GM23248 (cell line): ENCODE results near the gene TSC22D1. TPM values are rescaled to one million over a fixed set of nuclear protein-coding genes. Genes with fewer than 3 reads are reported as not detected.

ENCODE experiments used
- DNase-seq: peaks from one replicate; pipeline ENCODE4 v3.0.0-alpha.2; 2015
- H2AFZ ChIP-seq: fragments of 200-600 bp; sonication (generic); 2 replicates; pipeline ENCODE4 v1.6.1; 2016; ENCODE audit warnings: antibody characterized with exemption
- H3F3A ChIP-seq: fragments of 200-600 bp; sonication (generic); 2 replicates; pipeline ENCODE4 v1.6.1; 2016; ENCODE audit warnings: mild to moderate bottlenecking, antibody characterized with exemption, mixed run types; ENCODE audit not compliant: insufficient read depth
- H3K27ac ChIP-seq: fragments of 200-600 bp; sonication (generic); 2 replicates; pipeline ENCODE4 v1.5.1; 2016; ENCODE audit warnings: mild to moderate bottlenecking
- H3K27me3 ChIP-seq: fragments of 200-600 bp; sonication (generic); replicated peaks from 2 replicates; pipeline ENCODE4 v1.6.1; 2016; ENCODE audit warnings: mild to moderate bottlenecking; ENCODE audit not compliant: insufficient read depth
- H3K36me3 ChIP-seq: fragments of 200-600 bp; sonication (generic); 2 replicates; pipeline ENCODE4 v1.6.1; 2016; ENCODE audit warnings: low read depth, mild to moderate bottlenecking
- H3K4me1 ChIP-seq: fragments of 200-600 bp; sonication (generic); 2 replicates; pipeline ENCODE4 v1.6.1; 2016; ENCODE audit warnings: mild to moderate bottlenecking; ENCODE audit not compliant: insufficient read depth
- H3K4me2 ChIP-seq: fragments of 200-600 bp; sonication (generic); one replicate; pipeline ENCODE4 v1.6.1; 2016; ENCODE audit warnings: mild to moderate bottlenecking; ENCODE audit not compliant: unreplicated experiment
- H3K4me3 ChIP-seq: fragments of 200-600 bp; sonication (generic); 2 replicates; pipeline ENCODE4 v1.5.1; 2016; ENCODE audit warnings: mild to moderate bottlenecking
- H3K79me2 ChIP-seq: fragments of 200-600 bp; sonication (generic); 2 replicates; pipeline ENCODE4 v1.6.1; 2016; ENCODE audit warnings: mild to moderate bottlenecking; ENCODE audit not compliant: insufficient read depth
- H3K9ac ChIP-seq: fragments of 200-600 bp; sonication (generic); 2 replicates; pipeline ENCODE4 v1.6.1; 2016; ENCODE audit warnings: mild to moderate bottlenecking
- H3K9me2 ChIP-seq: fragments of 200-600 bp; sonication (generic); 2 replicates; pipeline ENCODE4 v1.6.1; 2016; ENCODE audit warnings: mixed run types, mild to moderate bottlenecking, moderate library complexity; ENCODE audit not compliant: insufficient read depth
- H3K9me3 ChIP-seq: fragments of 200-600 bp; sonication (generic); one replicate; pipeline ENCODE4 v1.6.1; 2017; ENCODE audit warnings: low read depth
- H4K20me1 ChIP-seq: fragments of 200-600 bp; sonication (generic); 2 replicates; pipeline ENCODE4 v1.6.0; 2016; ENCODE audit not compliant: insufficient read depth
- EZH2 ChIP-seq: fragments of 200-600 bp; sonication (generic); IDR thresholded peaks from 2 replicates; pipeline ENCODE4 v1.6.1; 2018; ENCODE audit warnings: antibody characterized with exemption, mild to moderate bottlenecking; ENCODE audit not compliant: insufficient read depth, poor library complexity, severe bottlenecking
- EZH2phosphoT487 ChIP-seq: fragments of 200-600 bp; sonication (generic); IDR thresholded peaks from 2 replicates; pipeline ENCODE4 v1.6.1; 2018; ENCODE audit warnings: antibody characterized with exemption, moderate library complexity, mild to moderate bottlenecking, low read depth; ENCODE audit not compliant: insufficient read depth
- WGBS, 2 experiments: methylation state at CpG; one replicate each; pipeline ENCODE4 v1.1.6; 2015 to 2017; ENCODE audit warnings: low lambda C conversion rate in 2 of 2, low coverage in 1 of 2; ENCODE audit errors: missing lambda C conversion rate in 2 of 2; 5-methylcytosine and 5-hydroxymethylcytosine counted together
- in situ Hi-C: fragments of 300-500 bp; cut with MboI; formaldehyde crosslinking; loops from 2 replicates; pipeline ENCODE4 v1.15.0; 2020
- polyA plus RNA-seq: library from polyadenylated mRNA; unstranded; fragments of >200 nt; fragmentation: Nextera tagmentation; extraction: Ambion mirVana; gene quantifications from 2 replicates; pipeline ENCODE4 v1.2.1, GENCODE V29; 2016
- total RNA-seq: library from RNA; depleted of rRNA; stranded (reverse); fragments of >200 nt; shearing (Covaris generic); gene quantifications from 2 replicates; pipeline ENCODE4 v1.2.3, GENCODE V29; 2014

Gene TSC22D1
- total and polyA plus RNA-seq, 2 experiments from 2014 or later, result 31.3 to 60.6 TPM

GRCh38 chr13:44497801-44498200 lies 78.3 kb downstream of the TSC22D1 start:
- H3K4me1 ChIP-seq, result no peaks in the 10 kb centered on the region
- peaks cover 83% of the 10 kb centered on the region for H3K79me2 ChIP-seq
- TF ChIP-seq EZH2 (no peak), EZH2phosphoT487 (no peak)
- in situ Hi-C loops, result loop anchor here (10.0 kb wide), 1 partner anchor 477 kb away; no protein-coding TSS in a partner anchor
- H3K4me3 ChIP-seq, result no peak overlapping the region
- no peaks in the 10 kb centered on the region for H3K9me2 ChIP-seq
- H2AFZ ChIP-seq, result no peak overlapping the region
- 0 out of 2 replicates have a peak, but pooled peaks cover 10% of the 10 kb centered on the region for H3K36me3 ChIP-seq
- no peak overlapping the region for H3K9ac ChIP-seq
- H4K20me1 ChIP-seq, result 0 out of 2 replicates have a peak, but pooled peaks cover 7% of the 10 kb centered on the region
- no peaks in the 10 kb centered on the region for H3K9me3 ChIP-seq
- H3K27me3 ChIP-seq, result no peaks in the 10 kb centered on the region
- H3K27ac ChIP-seq, result no peak overlapping the region
- H3K4me2 ChIP-seq, result no peak overlapping the region
- H3F3A ChIP-seq, result no peaks in the 10 kb centered on the region
- DNase-seq, result no peak

GRCh38 chr13:44493213-44493812 lies 82.8 kb downstream of the TSC22D1 start:
- TF ChIP-seq EZH2phosphoT487 (no peak), EZH2 (no peak)
- Histone ChIP-seq H3K27ac (no peak overlapping the region), H3K4me2 (no peak overlapping the region), H3K4me1 (no peaks in the 10 kb centered on the region), H3K9me3 (no peaks in the 10 kb centered on the region), H3F3A (no peaks in the 10 kb centered on the region), H3K9ac (no peak overlapping the region), H2AFZ (no peak overlapping the region), H3K36me3 (0 out of 2 replicates have a peak, but pooled peaks cover 5% of the 10 kb centered on the region), H3K9me2 (no peaks in the 10 kb centered on the region), H3K27me3 (no peaks in the 10 kb centered on the region), H4K20me1 (0 out of 2 replicates have a peak, but pooled peaks cover 7% of the 10 kb centered on the region), H3K4me3 (no peak overlapping the region), H3K79me2 (peaks cover 75% of the 10 kb centered on the region)
- WGBS, 2 experiments, result 78 to 79% methylated on average over 3 of the region's 3 CpGs
- in situ Hi-C loops, result loop anchor here (10.0 kb wide), 1 partner anchor 481 kb away; no protein-coding TSS in a partner anchor
- no peak for DNase-seq

- Histone ChIP-seq H4K20me1 (0 out of 2 replicates have a peak, but pooled peaks cover 3% of the 10 kb centered on the region), H3K36me3 (0 out of 2 replicates have a peak, but pooled peaks cover 4% of the 10 kb centered on the region), H3K27me3 (no peaks in the 10 kb centered on the region), H3K9ac (no peak overlapping the region), H3K4me1 (peaks cover 10% of the 10 kb centered on the region; the same call in 1 of the 2 replicates), H3K9me2 (no peaks in the 10 kb centered on the region), H3K4me2 (no peak overlapping the region), H3K79me2 (peaks cover 73% of the 10 kb centered on the region), H3K27ac (no peak overlapping the region), H3K4me3 (no peak overlapping the region), H3F3A (no peaks in the 10 kb centered on the region), H2AFZ (no peak overlapping the region), H3K9me3 (no peaks in the 10 kb centered on the region)
- TF ChIP-seq EZH2 (no peak), EZH2phosphoT487 (no peak)
- DNase-seq, result no peak
- 100% methylated on average over 1 of the region's 1 CpG for WGBS, 2 experiments
- in situ Hi-C loops, result loop anchor here (10.0 kb wide), 1 partner anchor 485 kb away; no protein-coding TSS in a partner anchor
Observed at GRCh38 chr13:44489751-44490150, 86.4 kb downstream of the TSC22D1 start.

- Histone ChIP-seq H3K4me3 (no peak overlapping the region), H4K20me1 (no peaks in the 10 kb centered on the region), H3F3A (peaks cover 5% of the 10 kb centered on the region; the same call in 1 of the 2 replicates), H3K79me2 (peaks cover 73% of the 10 kb centered on the region), H3K9me2 (no peaks in the 10 kb centered on the region), H3K27ac (no peak overlapping the region), H2AFZ (no peak overlapping the region), H3K4me1 (peaks cover 17% of the 10 kb centered on the region), H3K4me2 (no peak overlapping the region), H3K9me3 (no peaks in the 10 kb centered on the region), H3K9ac (no peak overlapping the region), H3K36me3 (no peaks in the 10 kb centered on the region), H3K27me3 (no peaks in the 10 kb centered on the region)
- WGBS, 2 experiments, result 95 to 97% methylated on average over 1 of the region's 1 CpG
- DNase-seq, result no peak
- TF ChIP-seq EZH2phosphoT487 (no peak), EZH2 (no peak)
- in situ Hi-C loops, result no loop called here
Observed at GRCh38 chr13:44487989-44488388, 88.1 kb downstream of the TSC22D1 start.
